ENCODE data around the gene MTMR2.

GRCh38 chr11:95888439-95888838 lies 35.5 kb downstream of the MTMR2 start:
- TF ChIP-seq CTCF (IDR thresholded peaks at IDR 0.05) (no peak), POLR2A (IDR thresholded peaks at IDR 0.05) (no peak)
